ENCODE data around the gene SSH3. TPM values are rescaled to one million over a fixed set of nuclear protein-coding genes. Genes with fewer than 3 reads are reported as not detected.

Gene SSH3
- total RNA-seq, 1 experiment from 2014 or later, result 57.8 TPM

- intact Hi-C loops (cut with micrococcal nuclease), result no loop called here
- BruUV-seq (replicated peaks), result no TSS peak
These were observed 33.7 kb upstream of the SSH3 start for GRCh38 chr11:67269401-67270255.

More at GRCh38 chr11:67269401-67270255, 33.7 kb upstream of the SSH3 start:
- H3K36me3 ChIP-seq (ENCODE audit: control insufficient read depth in 1 of 2, insufficient read depth in 2 of 2, low read length in 2 of 2), result peaks cover 2 to 15% of the 10 kb centered on the region in 2 experiments; a peak in 1 of 4 replicates
- H3K4me1 ChIP-seq (ENCODE audit: control insufficient read depth in 1 of 2, insufficient read depth in 2 of 2, low read length in 2 of 2), result peaks cover 8 to 18% of the 10 kb centered on the region in 2 experiments; a peak in 3 of 4 replicates
- ATAC-seq (no peak), DNase-seq (ENCODE audit: low read depth, low spot score) (no peak)
- no peaks in the 10 kb centered on the region for H3K27me3 ChIP-seq (ENCODE audit: insufficient read depth, low read length)
- H4K20me1 ChIP-seq (ENCODE audit: insufficient read depth), result no peaks in the 10 kb centered on the region
- H3K27ac ChIP-seq (ENCODE audit: low read depth, low read length), result no peak overlapping the region
- no peaks in the 10 kb centered on the region for H3K9me3 ChIP-seq (ENCODE audit: control insufficient read depth in 1 of 2, insufficient read depth in 1 of 2, low read depth in 1 of 2, low read length in 2 of 2)
- peaks cover 81% of the 10 kb centered on the region for H3K79me2 ChIP-seq (ENCODE audit: insufficient read depth, low read length)
- TF ChIP-seq SP1 (IDR thresholded peaks at IDR 0.05; ENCODE audit: low read depth), result no peak
- no peak for TF ChIP-seq JUND (IDR thresholded peaks at IDR 0.05)
- TF ChIP-seq, protein P1, sequence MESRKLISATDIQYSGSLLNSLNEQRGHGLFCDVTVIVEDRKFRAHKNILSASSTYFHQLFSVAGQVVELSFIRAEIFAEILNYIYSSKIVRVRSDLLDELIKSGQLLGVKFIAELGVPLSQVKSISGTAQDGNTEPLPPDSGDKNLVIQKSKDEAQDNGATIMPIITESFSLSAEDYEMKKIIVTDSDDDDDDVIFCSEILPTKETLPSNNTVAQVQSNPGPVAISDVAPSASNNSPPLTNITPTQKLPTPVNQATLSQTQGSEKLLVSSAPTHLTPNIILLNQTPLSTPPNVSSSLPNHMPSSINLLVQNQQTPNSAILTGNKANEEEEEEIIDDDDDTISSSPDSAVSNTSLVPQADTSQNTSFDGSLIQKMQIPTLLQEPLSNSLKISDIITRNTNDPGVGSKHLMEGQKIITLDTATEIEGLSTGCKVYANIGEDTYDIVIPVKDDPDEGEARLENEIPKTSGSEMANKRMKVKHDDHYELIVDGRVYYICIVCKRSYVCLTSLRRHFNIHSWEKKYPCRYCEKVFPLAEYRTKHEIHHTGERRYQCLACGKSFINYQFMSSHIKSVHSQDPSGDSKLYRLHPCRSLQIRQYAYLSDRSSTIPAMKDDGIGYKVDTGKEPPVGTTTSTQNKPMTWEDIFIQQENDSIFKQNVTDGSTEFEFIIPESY (IDR thresholded peaks at IDR 0.05; ENCODE audit: extremely low read depth, insufficient replicate concordance, low read length), result no peak
- TF ChIP-seq TCF7L2 (IDR thresholded peaks at IDR 0.05; ENCODE audit: borderline replicate concordance, extremely low read depth, insufficient read depth, insufficient read length), result no peak
- no peak for TF ChIP-seq ATF3 (IDR thresholded peaks at IDR 0.05)
- no peak for TF ChIP-seq SIN3A (IDR thresholded peaks at IDR 0.05; ENCODE audit: low read depth)
- TF ChIP-seq EZH2phosphoT487 (IDR thresholded peaks at IDR 0.05; ENCODE audit: borderline replicate concordance), result no peak
- no peak for TF ChIP-seq MAX (IDR thresholded peaks at IDR 0.05)
- no peak for TF ChIP-seq YY1 (IDR thresholded peaks at IDR 0.05; ENCODE audit: extremely low read depth, insufficient replicate concordance, low read depth, low read length)
- TF ChIP-seq FOSL1 (IDR thresholded peaks at IDR 0.05; ENCODE audit: low read depth), result no peak
- TF ChIP-seq, protein P2, sequence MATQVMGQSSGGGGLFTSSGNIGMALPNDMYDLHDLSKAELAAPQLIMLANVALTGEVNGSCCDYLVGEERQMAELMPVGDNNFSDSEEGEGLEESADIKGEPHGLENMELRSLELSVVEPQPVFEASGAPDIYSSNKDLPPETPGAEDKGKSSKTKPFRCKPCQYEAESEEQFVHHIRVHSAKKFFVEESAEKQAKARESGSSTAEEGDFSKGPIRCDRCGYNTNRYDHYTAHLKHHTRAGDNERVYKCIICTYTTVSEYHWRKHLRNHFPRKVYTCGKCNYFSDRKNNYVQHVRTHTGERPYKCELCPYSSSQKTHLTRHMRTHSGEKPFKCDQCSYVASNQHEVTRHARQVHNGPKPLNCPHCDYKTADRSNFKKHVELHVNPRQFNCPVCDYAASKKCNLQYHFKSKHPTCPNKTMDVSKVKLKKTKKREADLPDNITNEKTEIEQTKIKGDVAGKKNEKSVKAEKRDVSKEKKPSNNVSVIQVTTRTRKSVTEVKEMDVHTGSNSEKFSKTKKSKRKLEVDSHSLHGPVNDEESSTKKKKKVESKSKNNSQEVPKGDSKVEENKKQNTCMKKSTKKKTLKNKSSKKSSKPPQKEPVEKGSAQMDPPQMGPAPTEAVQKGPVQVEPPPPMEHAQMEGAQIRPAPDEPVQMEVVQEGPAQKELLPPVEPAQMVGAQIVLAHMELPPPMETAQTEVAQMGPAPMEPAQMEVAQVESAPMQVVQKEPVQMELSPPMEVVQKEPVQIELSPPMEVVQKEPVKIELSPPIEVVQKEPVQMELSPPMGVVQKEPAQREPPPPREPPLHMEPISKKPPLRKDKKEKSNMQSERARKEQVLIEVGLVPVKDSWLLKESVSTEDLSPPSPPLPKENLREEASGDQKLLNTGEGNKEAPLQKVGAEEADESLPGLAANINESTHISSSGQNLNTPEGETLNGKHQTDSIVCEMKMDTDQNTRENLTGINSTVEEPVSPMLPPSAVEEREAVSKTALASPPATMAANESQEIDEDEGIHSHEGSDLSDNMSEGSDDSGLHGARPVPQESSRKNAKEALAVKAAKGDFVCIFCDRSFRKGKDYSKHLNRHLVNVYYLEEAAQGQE (IDR thresholded peaks at IDR 0.05; ENCODE audit: low read depth), result no peak
- no peak for TF ChIP-seq POLR2AphosphoS5 (IDR thresholded peaks at IDR 0.05; ENCODE audit: low read depth, low read length)
- TF ChIP-seq ELF1 (IDR thresholded peaks at IDR 0.05; ENCODE audit: borderline replicate concordance, low read depth), result no peak
- no peak overlapping the region for H2AFZ ChIP-seq (ENCODE audit: low read depth, low read length, poor library complexity, severe bottlenecking)
- H3K9me2 ChIP-seq (ENCODE audit: insufficient read depth), result no peaks in the 10 kb centered on the region
- POLR2A ChIA-PET, result no interaction called here
- no peak overlapping the region for H3K4me3 ChIP-seq (replicated peaks in 1 of 2; ENCODE audit: low read depth in 1 of 2, low read length in 2 of 2)
- CTCF ChIA-PET, result interaction anchor here (1.2 kb wide), 1 partner anchor 8 kb away, joined by 3 read pairs; no protein-coding TSS in a partner anchor
- no peak overlapping the region for H3K4me2 ChIP-seq (ENCODE audit: low read length)
- RAD21 ChIA-PET (ENCODE audit: low non-redundant PET in 1 of 2, low total read pairs in 2 of 2, uncharacterized antibody in 2 of 2, unreplicated experiment in 2 of 2), result no interaction called here
- H3K9ac ChIP-seq (ENCODE audit: low read length), result no peak overlapping the region

Measured in HCT116 (cell line).